CD14-positive monocyte (primary cell): ENCODE data around the gene SYT8. TPM values are rescaled to one million over a fixed set of nuclear protein-coding genes. Genes with fewer than 3 reads are reported as not detected.
A peak's percentile ranks its signal among the peaks of the same experiment; 100 is the strongest.

Experiments
- DNase-seq, 3 donors: peaks; one replicate each; pipeline ENCODE4 v3.0.0-alpha.2; 2011 to 2022
- H2AFZ ChIP-seq: 2 replicates; pipeline ENCODE4 v1.6.0; 2012; ENCODE audit warnings: mild to moderate bottlenecking, low read depth, low read length, inconsistent platforms; ENCODE audit not compliant: insufficient read depth, poor library complexity, severe bottlenecking
- H3K27ac ChIP-seq, 2 donors: 1 replicate in 1 of 2; 2 replicates in 1 of 2; pipeline ENCODE4 v1.5.1; 2012 to 2013; ENCODE audit warnings: low read length in 2 of 2, control low read depth in 1 of 2, inconsistent platforms in 1 of 2, low read depth in 1 of 2, mild to moderate bottlenecking in 1 of 2
- H3K27me3 ChIP-seq, 2 donors: one replicate each; pipeline versions ENCODE4 v1.6.0 to v1.6.1; 2011 to 2013; ENCODE audit warnings: low read length in 2 of 2; ENCODE audit not compliant: control insufficient read depth in 2 of 2, insufficient read depth in 2 of 2
- H3K36me3 ChIP-seq, 2 donors: replicated peaks in 1 of 2; 1 replicate in 1 of 2; 2 replicates in 1 of 2; pipeline versions ENCODE4 v1.5.1 to v1.6.1; 2012 to 2013; ENCODE audit warnings: low read length in 2 of 2, control low read depth in 1 of 2, inconsistent platforms in 1 of 2, mild to moderate bottlenecking in 1 of 2; ENCODE audit not compliant: insufficient read depth in 2 of 2, control insufficient read depth in 1 of 2
- H3K4me1 ChIP-seq, 2 donors: 1 replicate in 1 of 2; 2 replicates in 1 of 2; pipeline versions ENCODE4 v1.5.1 to v1.6.1; 2012 to 2013; ENCODE audit warnings: low read length in 2 of 2, control low read depth in 1 of 2, inconsistent platforms in 1 of 2, mild to moderate bottlenecking in 1 of 2, moderate library complexity in 1 of 2; ENCODE audit not compliant: insufficient read depth in 2 of 2, control insufficient read depth in 1 of 2
- H3K4me2 ChIP-seq: replicated peaks from 2 replicates; pipeline ENCODE3; 2012; ENCODE audit warnings: low read length, moderate library complexity, mild to moderate bottlenecking; ENCODE audit not compliant: poor library complexity, severe bottlenecking; ENCODE audit errors: extremely low read depth
- H3K4me3 ChIP-seq, 3 experiments: fragments of 200-600 bp in 1 of 3; sonication (generic) in 1 of 3; replicated peaks in 1 of 3; 1 replicate in 2 of 3; 2 replicates in 1 of 3; pipeline ENCODE4 v1.5.1; 2011 to 2013; ENCODE audit warnings: low read length in 3 of 3, mild to moderate bottlenecking in 3 of 3, control low read depth in 2 of 3, low read depth in 2 of 3, inconsistent platforms in 1 of 3, moderate library complexity in 1 of 3
- H3K79me2 ChIP-seq: 2 replicates; pipeline ENCODE4 v1.6.0; 2012; ENCODE audit warnings: mild to moderate bottlenecking, control low read depth, inconsistent platforms, low read length, moderate library complexity; ENCODE audit not compliant: insufficient read depth
- H3K9ac ChIP-seq: 2 replicates; pipeline ENCODE4 v1.6.0; 2017; ENCODE audit warnings: low read length, mild to moderate bottlenecking; ENCODE audit not compliant: insufficient read depth, poor library complexity, severe bottlenecking
- H3K9me3 ChIP-seq, 2 donors: replicated peaks in 1 of 2; 1 replicate in 1 of 2; 2 replicates in 1 of 2; pipeline versions ENCODE4 v1.5.1 to v1.6.1; 2012 to 2013; ENCODE audit warnings: low read length in 2 of 2, control low read depth in 1 of 2; ENCODE audit not compliant: control insufficient read depth in 1 of 2, insufficient read depth in 1 of 2
- H4K20me1 ChIP-seq: 2 replicates; pipeline ENCODE4 v1.6.0; 2012; ENCODE audit warnings: mild to moderate bottlenecking, low read length, control low read depth, moderate library complexity; ENCODE audit not compliant: insufficient read depth
- H3K27ac Mint-ChIP-seq, 7 donors: one replicate each; pipeline ENCODE4 v1.8.0; 2020; ENCODE audit warnings: mild to moderate bottlenecking in 7 of 7, mixed read lengths in 7 of 7, moderate library complexity in 6 of 7, inconsistent platforms in 2 of 7
- H3K27me3 Mint-ChIP-seq, 3 donors: one replicate each; pipeline ENCODE4 v1.8.0; 2021 to 2022; ENCODE audit warnings: low read depth in 3 of 3, mild to moderate bottlenecking in 3 of 3, mixed read lengths in 3 of 3, moderate library complexity in 3 of 3, inconsistent platforms in 1 of 3
- H3K36me3 Mint-ChIP-seq, 2 donors: one replicate each; pipeline ENCODE4 v1.8.0; 2020; ENCODE audit warnings: mixed read lengths in 2 of 2, inconsistent platforms in 1 of 2, mild to moderate bottlenecking in 1 of 2
- H3K4me1 Mint-ChIP-seq: one replicate; pipeline ENCODE4 v1.8.0; 2020; ENCODE audit warnings: mild to moderate bottlenecking, mixed read lengths
- H3K4me3 Mint-ChIP-seq, 2 donors: one replicate each; pipeline ENCODE4 v1.8.0; 2020; ENCODE audit warnings: mild to moderate bottlenecking in 2 of 2, mixed read lengths in 2 of 2, moderate library complexity in 1 of 2
- H3K9me3 Mint-ChIP-seq, 7 donors: one replicate each; pipeline ENCODE4 v1.8.0; 2020 to 2022; ENCODE audit warnings: mixed read lengths in 7 of 7, mild to moderate bottlenecking in 6 of 7, moderate library complexity in 6 of 7, inconsistent platforms in 2 of 7
- WGBS: methylation state at CpG from one replicate; pipeline ENCODE4 v1.1.5; 2013; ENCODE audit warnings: missing lambda C conversion rate; ENCODE audit not compliant: insufficient coverage; 5-methylcytosine and 5-hydroxymethylcytosine counted together
- intact Hi-C, 2 donors: fragments of 100-400 bp; cut with micrococcal nuclease; formaldehyde crosslinking; loops; one replicate each; pipeline versions ENCODE4 v1.15.0 to v1.15.1; 2023
- polyA plus RNA-seq, 3 donors: library from polyadenylated mRNA; depleted of rRNA in 1 of 3; unstranded in 2 of 3; stranded (reverse) in 1 of 3; fragments of 300-500 nt in 2 of 3; fragments of >200 nt in 1 of 3; fragmentation: Illumina TruSeq in 2 of 3; gene quantifications; 1 replicate in 2 of 3; 2 replicates in 1 of 3; pipeline ENCODE4 v1.2.3, GENCODE V29; 2012 to 2021
- TF ChIP-seq, protein P1 (sequence below): fragments of 200-600 bp; IDR thresholded peaks from one replicate; pipeline ENCODE4 v1.8.0; 2022; ENCODE audit warnings: antibody characterized with exemption, mild to moderate bottlenecking

Gene SYT8
- polyA plus RNA-seq, 3 donors, result not detected

DNA sequence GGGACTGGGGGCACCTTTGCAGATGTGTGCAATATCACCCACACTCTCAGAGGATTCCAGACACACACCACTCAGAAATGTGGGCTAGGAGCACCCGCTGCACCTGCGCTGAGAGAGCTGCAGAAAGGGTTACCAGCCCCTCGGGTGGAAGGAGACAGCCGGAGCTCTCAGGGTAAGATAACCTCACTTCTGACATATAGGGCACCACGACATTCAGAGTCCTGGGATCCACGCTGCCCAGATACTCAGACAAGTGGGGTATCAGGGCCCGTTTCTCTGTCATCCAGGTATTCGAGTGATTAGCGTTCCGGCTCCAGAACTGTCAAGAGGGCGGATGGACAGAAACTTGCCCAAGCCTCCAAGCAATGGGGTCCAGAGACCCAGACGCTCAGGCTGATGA is 6.2 kb upstream of the SYT8 start:
- WGBS, result 82% methylated on average over 12 of the region's 12 CpGs
- H3K79me2 ChIP-seq, result no peaks in the 10 kb centered on the region
- peaks cover 8% of the 10 kb centered on the region for H3K4me1 Mint-ChIP-seq
- no peak overlapping the region for H2AFZ ChIP-seq
- no peaks in the 10 kb centered on the region for H4K20me1 ChIP-seq
- H3K36me3 Mint-ChIP-seq, result no peaks in the 10 kb centered on the region
- H3K4me1 ChIP-seq, result peaks cover 12 to 14% of the 10 kb centered on the region in 2 donors
- intact Hi-C loops, result loop anchor here in 1 of 2 donors (5.0 kb wide), 1 partner anchor 36 kb away; no protein-coding TSS in a partner anchor
- no peak overlapping the region for H3K4me3 Mint-ChIP-seq
- no peaks in the 10 kb centered on the region for H3K36me3 ChIP-seq
- H3K4me3 ChIP-seq, result no peak overlapping the region
- H3K4me2 ChIP-seq, result no peak overlapping the region
- H3K9ac ChIP-seq, result no peak overlapping the region
- no peak for DNase-seq
- peaks cover 45 to 75% (median 52%) of the 10 kb centered on the region in 3 donors for H3K27me3 Mint-ChIP-seq
- H3K9me3 ChIP-seq, result no peaks in the 10 kb centered on the region
- H3K9me3 Mint-ChIP-seq, result peaks cover 0 to 2% (median 0%) of the 10 kb centered on the region in 7 donors
- H3K27ac Mint-ChIP-seq, result no peak overlapping the region
- TF ChIP-seq, protein P1, sequence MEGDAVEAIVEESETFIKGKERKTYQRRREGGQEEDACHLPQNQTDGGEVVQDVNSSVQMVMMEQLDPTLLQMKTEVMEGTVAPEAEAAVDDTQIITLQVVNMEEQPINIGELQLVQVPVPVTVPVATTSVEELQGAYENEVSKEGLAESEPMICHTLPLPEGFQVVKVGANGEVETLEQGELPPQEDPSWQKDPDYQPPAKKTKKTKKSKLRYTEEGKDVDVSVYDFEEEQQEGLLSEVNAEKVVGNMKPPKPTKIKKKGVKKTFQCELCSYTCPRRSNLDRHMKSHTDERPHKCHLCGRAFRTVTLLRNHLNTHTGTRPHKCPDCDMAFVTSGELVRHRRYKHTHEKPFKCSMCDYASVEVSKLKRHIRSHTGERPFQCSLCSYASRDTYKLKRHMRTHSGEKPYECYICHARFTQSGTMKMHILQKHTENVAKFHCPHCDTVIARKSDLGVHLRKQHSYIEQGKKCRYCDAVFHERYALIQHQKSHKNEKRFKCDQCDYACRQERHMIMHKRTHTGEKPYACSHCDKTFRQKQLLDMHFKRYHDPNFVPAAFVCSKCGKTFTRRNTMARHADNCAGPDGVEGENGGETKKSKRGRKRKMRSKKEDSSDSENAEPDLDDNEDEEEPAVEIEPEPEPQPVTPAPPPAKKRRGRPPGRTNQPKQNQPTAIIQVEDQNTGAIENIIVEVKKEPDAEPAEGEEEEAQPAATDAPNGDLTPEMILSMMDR, result no peak
- H3K27ac ChIP-seq, result no peak overlapping the region
- peaks cover 0 to 50% of the 10 kb centered on the region in 2 donors for H3K27me3 ChIP-seq

DNA sequence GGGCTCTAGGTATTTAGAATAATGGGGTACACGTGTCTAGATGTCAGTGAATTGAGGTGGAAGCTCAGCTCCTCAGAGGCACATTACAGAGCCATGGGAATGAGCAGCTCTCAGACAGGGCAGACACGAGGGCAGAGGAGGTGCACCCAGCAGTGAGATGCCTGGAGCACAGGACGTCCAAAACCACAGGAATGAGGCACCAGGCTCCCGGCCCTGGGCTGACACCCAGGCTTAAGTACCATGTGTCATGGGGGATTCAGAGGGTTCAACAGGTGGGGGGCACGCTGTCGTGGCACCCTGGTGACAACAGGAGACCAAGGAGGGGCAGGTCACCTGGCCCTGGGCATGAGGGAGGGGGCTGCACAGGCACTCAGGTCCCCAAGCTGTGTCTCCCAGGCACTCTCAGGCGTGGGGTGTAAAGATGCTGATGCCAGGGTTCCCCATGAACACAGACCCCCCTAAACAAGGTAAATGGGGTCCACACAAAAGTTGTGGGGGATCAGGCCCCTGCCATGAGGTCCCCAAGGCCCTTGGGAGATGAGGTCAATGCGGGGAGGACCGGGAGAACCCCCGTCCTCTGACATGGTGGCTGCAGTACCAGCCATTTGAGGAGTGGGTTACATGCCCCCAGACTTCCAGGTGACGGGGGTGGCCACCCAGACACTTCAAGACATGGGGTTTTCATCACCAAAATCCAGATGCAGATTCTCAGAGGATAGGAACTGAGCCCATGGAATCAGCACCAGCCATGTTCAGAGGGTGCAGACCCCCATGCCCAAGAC is 5.6 kb upstream of the SYT8 start:
- Mint-ChIP-seq H3K27me3 (peaks cover 45 to 75% (median 52%) of the 10 kb centered on the region in 3 donors), H3K9me3 (peaks cover 0 to 2% (median 0%) of the 10 kb centered on the region in 7 donors), H3K4me3 (peak overlapping the region in 1 of 2 donors; percentile 11), H3K4me1 (peaks cover 8% of the 10 kb centered on the region), H3K36me3 (no peaks in the 10 kb centered on the region), H3K27ac (no peak overlapping the region)
- 61% methylated on average over 10 of the region's 11 CpGs for WGBS
- peak in 1 of 3 donors; percentile 2 for DNase-seq
- Histone ChIP-seq H4K20me1 (no peaks in the 10 kb centered on the region), H2AFZ (no peak overlapping the region), H3K4me3 (no peak overlapping the region), H3K36me3 (no peaks in the 10 kb centered on the region), H3K9me3 (no peaks in the 10 kb centered on the region), H3K27ac (no peak overlapping the region), H3K9ac (no peak overlapping the region), H3K79me2 (no peaks in the 10 kb centered on the region), H3K4me2 (no peak overlapping the region), H3K27me3 (peaks cover 0 to 49% of the 10 kb centered on the region in 2 donors), H3K4me1 (peaks cover 12 to 14% of the 10 kb centered on the region in 2 donors)
- TF ChIP-seq, protein P1, result no peak
- intact Hi-C loops, result loop anchor here in 1 of 2 donors (5.0 kb wide), 1 partner anchor 37 kb away; no protein-coding TSS in a partner anchor
